Fibroblast of gingiva (primary cell): ENCODE measurements around the gene NCBP1.

Experiments used
- DNase-seq: peaks from one replicate; pipeline ENCODE4 v3.0.0-alpha.2; 2011; ENCODE audit warnings: low read depth

Gene NCBP1

GRCh38 chr9:97627624-97628023 lies 6.0 kb upstream of the NCBP1 start:
- DNase-seq, result no peak

- DNase-seq, result no peak
These were observed 5.0 kb upstream of the NCBP1 start for GRCh38 chr9:97628668-97629067.

GRCh38 chr9:97629156-97629555 lies 4.5 kb upstream of the NCBP1 start:
- no peak for DNase-seq

- no peak for DNase-seq
These were observed 3.0 kb upstream of the NCBP1 start for GRCh38 chr9:97630591-97630990.

GRCh38 chr9:97632248-97632984 lies 1.2 kb upstream of the NCBP1 start:
- DNase-seq, result peak; percentile 84

- no peak for DNase-seq
These were observed 354 bp downstream of the NCBP1 start for GRCh38 chr9:97633859-97634490.

- no peak for DNase-seq
These were observed 1.4 kb downstream of the NCBP1 start for GRCh38 chr9:97635026-97635425.

GRCh38 chr9:97636903-97637302 lies 3.3 kb downstream of the NCBP1 start:
- DNase-seq, result no peak

GRCh38 chr9:97638666-97639065 lies 5.0 kb downstream of the NCBP1 start:
- DNase-seq, result no peak

GRCh38 chr9:97640325-97640724 lies 6.7 kb downstream of the NCBP1 start:
- no peak for DNase-seq

- DNase-seq, result no peak
These were observed 12.1 kb downstream of the NCBP1 start for GRCh38 chr9:97645720-97646119.

- DNase-seq, result no peak
These were observed 14.4 kb downstream of the NCBP1 start for GRCh38 chr9:97647996-97648395.

- no peak for DNase-seq
These were observed 18.0 kb downstream of the NCBP1 start for GRCh38 chr9:97651646-97652045.

GRCh38 chr9:97658707-97659106 lies 25.1 kb downstream of the NCBP1 start:
- no peak for DNase-seq

GRCh38 chr9:97659771-97660170 lies 26.1 kb downstream of the NCBP1 start:
- DNase-seq, result no peak

GRCh38 chr9:97660340-97660739 lies 26.7 kb downstream of the NCBP1 start:
- DNase-seq, result no peak

- DNase-seq, result peak; percentile 58
These were observed 27.2 kb downstream of the NCBP1 start for GRCh38 chr9:97660847-97661246.

- no peak for DNase-seq
These were observed 32.1 kb downstream of the NCBP1 start for GRCh38 chr9:97665742-97666141.

- no peak for DNase-seq
These were observed 33.5 kb downstream of the NCBP1 start for GRCh38 chr9:97666907-97667686.

- DNase-seq, result no peak
These were observed 34.9 kb downstream of the NCBP1 start for GRCh38 chr9:97668485-97668884.

- DNase-seq, result no peak
These were observed 37.0 kb downstream of the NCBP1 start for GRCh38 chr9:97670586-97670985.

- DNase-seq, result no peak
These were observed 38.8 kb downstream of the NCBP1 start for GRCh38 chr9:97672403-97672802.

- DNase-seq, result no peak
These were observed 40.3 kb downstream of the NCBP1 start for GRCh38 chr9:97673922-97674321.
